NOMO-1 treated with dmso at 0.1 percent for 144 hours (cell line): Measurements from ENCODE around the gene CDC42BPA.

Source experiments
- DNase-seq: peaks from one replicate; lab custom pipeline; 2025; ENCODE audit not compliant: unreplicated experiment; lab: John Stamatoyannopoulos, UW

The CDC42BPA gene

GRCh38 chr1:226983247-226983991 is 334.9 kb downstream of the CDC42BPA start:
- no peak for DNase-seq

- no peak for DNase-seq
Observed at GRCh38 chr1:226982451-226983177, 335.7 kb downstream of the CDC42BPA start.

- no peak for DNase-seq
Observed at GRCh38 chr1:226981838-226982237, 336.5 kb downstream of the CDC42BPA start.

GRCh38 chr1:226981386-226981817 is 336.9 kb downstream of the CDC42BPA start:
- no peak for DNase-seq

GRCh38 chr1:226980565-226981385 is 337.5 kb downstream of the CDC42BPA start:
- DNase-seq, result no peak

GRCh38 chr1:226980122-226980560 is 338.2 kb downstream of the CDC42BPA start:
- no peak for DNase-seq

GRCh38 chr1:226979517-226980121 is 338.7 kb downstream of the CDC42BPA start:
- no peak for DNase-seq

GRCh38 chr1:226979115-226979516 is 339.2 kb downstream of the CDC42BPA start:
- DNase-seq, result no peak

GRCh38 chr1:226978432-226979114 is 339.7 kb downstream of the CDC42BPA start:
- no peak for DNase-seq

GRCh38 chr1:226977643-226978431 is 340.5 kb downstream of the CDC42BPA start:
- no peak for DNase-seq

GRCh38 chr1:226976978-226977642 is 341.2 kb downstream of the CDC42BPA start:
- DNase-seq, result no peak

GRCh38 chr1:226976276-226976977 is 341.9 kb downstream of the CDC42BPA start:
- DNase-seq, result no peak

GRCh38 chr1:226975259-226976250 is 342.7 kb downstream of the CDC42BPA start:
- no peak for DNase-seq

GRCh38 chr1:226974544-226975258 is 343.6 kb downstream of the CDC42BPA start:
- no peak for DNase-seq

- DNase-seq, result no peak
Observed at GRCh38 chr1:226973898-226974543, 344.3 kb downstream of the CDC42BPA start.

GRCh38 chr1:226973371-226973897 is 344.9 kb downstream of the CDC42BPA start:
- DNase-seq, result no peak
